Caco-2 (cell line): ENCODE data around the gene EMC9. TPM values are rescaled to one million over a fixed set of nuclear protein-coding genes. Genes with fewer than 3 reads are reported as not detected.

Experiments
- BruUV-seq: library from RNA; stranded (reverse); fragments of 400-500 nt; replicated peaks from 2 replicates; lab custom pipeline; 2021; lab: Mats Ljungman, UMichigan
- CTCF ChIA-PET: fragments of 300-600 bp; sonication (Branson Sonifier 250); formaldehyde crosslinking; loops from one replicate; lab custom pipeline; 2022; ENCODE audit warnings: antibody characterized with exemption; lab: Charles Lee
- POLR2A ChIA-PET: fragments of 300-600 bp; sonication (Branson Sonifier 250); formaldehyde crosslinking; loops from one replicate; lab custom pipeline; 2022; ENCODE audit warnings: antibody characterized with exemption; lab: Charles Lee
- DNase-seq, 2 experiments: peaks; one replicate each; pipeline versions ENCODE4 v3.0.0 to v3.0.0-alpha.2; 2020 to 2022
- H3K27me3 ChIP-seq: replicated peaks from 2 replicates; pipeline ENCODE4 v1.6.0; 2011; ENCODE audit warnings: low read length; ENCODE audit not compliant: control insufficient read depth, insufficient read depth
- H3K36me3 ChIP-seq: 2 replicates; pipeline ENCODE4 v1.5.1; 2011; ENCODE audit warnings: low read length; ENCODE audit not compliant: control insufficient read depth, insufficient read depth
- H3K4me1 ChIP-seq: fragments of 250-450 bp; sonication (Bioruptor Pico); 2 replicates; pipeline ENCODE4 v1.5.1; 2020; ENCODE audit warnings: mild to moderate bottlenecking
- H3K4me3 ChIP-seq: 2 replicates; pipeline ENCODE4 v1.5.1; 2011; ENCODE audit warnings: low read depth, mild to moderate bottlenecking, control low read depth, low read length
- H3K9me3 ChIP-seq: fragments of 250-450 bp; sonication (Bioruptor Pico); 2 replicates; pipeline ENCODE4 v1.5.1; 2020; ENCODE audit warnings: mild to moderate bottlenecking, moderate library complexity
- H3K27ac Mint-ChIP-seq: one replicate; pipeline ENCODE4 v1.8.0; 2022; ENCODE audit warnings: mixed read lengths; ENCODE audit not compliant: unreplicated experiment
- H3K27me3 Mint-ChIP-seq: one replicate; pipeline ENCODE4 v1.8.0; 2022; ENCODE audit warnings: mixed read lengths; ENCODE audit not compliant: insufficient read depth, unreplicated experiment
- H3K36me3 Mint-ChIP-seq: one replicate; pipeline ENCODE4 v1.8.0; 2022; ENCODE audit warnings: mild to moderate bottlenecking, mixed read lengths; ENCODE audit not compliant: insufficient read depth, unreplicated experiment
- H3K4me1 Mint-ChIP-seq: one replicate; pipeline ENCODE4 v1.8.0; 2022; ENCODE audit warnings: low read depth, mixed read lengths; ENCODE audit not compliant: unreplicated experiment
- H3K4me3 Mint-ChIP-seq: one replicate; pipeline ENCODE4 v1.8.0; 2022; ENCODE audit warnings: mild to moderate bottlenecking, moderate library complexity, mixed read lengths; ENCODE audit not compliant: unreplicated experiment
- H3K9me3 Mint-ChIP-seq: one replicate; pipeline ENCODE4 v1.8.0; 2022; ENCODE audit warnings: mixed read lengths; ENCODE audit not compliant: unreplicated experiment
- CTCF ChIP-seq, 2 experiments: fragments of 200-600 bp in 1 of 2; IDR thresholded peaks; 1 replicate in 1 of 2; 2 replicates in 1 of 2; pipeline versions ENCODE4 v1.5.1 to v1.8.0; 2011 to 2022; ENCODE audit warnings: antibody characterized with exemption in 1 of 2, control low read depth in 1 of 2, inconsistent platforms in 1 of 2, low read depth in 1 of 2, low read length in 1 of 2, mild to moderate bottlenecking in 1 of 2, moderate library complexity in 1 of 2; ENCODE audit not compliant: insufficient read depth in 1 of 2, severe bottlenecking in 1 of 2, unreplicated experiment in 1 of 2
- intact Hi-C: fragments of 100-400 bp; cut with micrococcal nuclease; formaldehyde crosslinking; loops from one replicate; pipeline ENCODE4 v1.10.0; 2022; ENCODE audit not compliant: unreplicated experiment
- total RNA-seq: library from RNA; stranded (reverse); gene quantifications from 2 replicates; pipeline ENCODE4 v1.2.3, GENCODE V29; 2022

The EMC9 gene
- total RNA-seq, 1 experiment from 2014 or later, result 31.1 TPM

GRCh38 chr14:24132061-24132685, 9.2 kb downstream of the EMC9 start:
- H3K4me1 ChIP-seq, result no peaks in the 10 kb centered on the region; the same call in 1 of the 2 replicates
- POLR2A ChIA-PET, result no interaction called here
- H3K27me3 Mint-ChIP-seq, result no peaks in the 10 kb centered on the region
- CTCF ChIA-PET, result no interaction called here
- BruUV-seq, result no TSS peak
- H3K27ac Mint-ChIP-seq, result peak overlapping the region; percentile 34
- H3K4me3 ChIP-seq, result no peak overlapping the region
- no peaks in the 10 kb centered on the region for H3K36me3 Mint-ChIP-seq
- no peaks in the 10 kb centered on the region for H3K9me3 Mint-ChIP-seq
- no peak for TF ChIP-seq CTCF (IDR thresholded peaks at IDR 0.05; ENCODE audit: insufficient read depth in 1 of 2, low read depth in 1 of 2, low read length in 1 of 2, severe bottlenecking in 1 of 2, unreplicated experiment in 1 of 2)
- H3K27me3 ChIP-seq, result no peaks in the 10 kb centered on the region
- intact Hi-C loops, result no loop called here
- no peaks in the 10 kb centered on the region for H3K9me3 ChIP-seq
- H3K36me3 ChIP-seq, result no peaks in the 10 kb centered on the region; the same call in 1 of the 2 replicates
- no peak overlapping the region for H3K4me3 Mint-ChIP-seq
- peaks cover 14% of the 10 kb centered on the region for H3K4me1 Mint-ChIP-seq
- DNase-seq, result no peak

- H3K36me3 Mint-ChIP-seq, result no peaks in the 10 kb centered on the region
- POLR2A ChIA-PET, result no interaction called here
- H3K4me1 ChIP-seq, result no peaks in the 10 kb centered on the region; the same call in 1 of the 2 replicates
Observed at GRCh38 chr14:24131549-24131966, 9.8 kb downstream of the EMC9 start.

More at GRCh38 chr14:24131549-24131966, 9.8 kb downstream of the EMC9 start:
- Mint-ChIP-seq H3K4me1 (peaks cover 8% of the 10 kb centered on the region), H3K4me3 (no peak overlapping the region), H3K27ac (no peak overlapping the region), H3K27me3 (no peaks in the 10 kb centered on the region), H3K9me3 (no peaks in the 10 kb centered on the region)
- CTCF ChIA-PET, result interaction anchor here (0.6 kb wide), 1 partner anchor 10 kb away, joined by 3 read pairs; the partner anchor contains the start of gene EMC9
- Histone ChIP-seq H3K4me3 (no peak overlapping the region), H3K9me3 (no peaks in the 10 kb centered on the region), H3K36me3 (no peaks in the 10 kb centered on the region), H3K27me3 (no peaks in the 10 kb centered on the region)
- TF ChIP-seq CTCF (IDR thresholded peaks at IDR 0.05; ENCODE audit: insufficient read depth in 1 of 2, low read depth in 1 of 2, low read length in 1 of 2, severe bottlenecking in 1 of 2, unreplicated experiment in 1 of 2), result no peak
- intact Hi-C loops, result no loop called here
- no TSS peak for BruUV-seq
- no peak for DNase-seq
